Gastrocnemius medialis (tissue), 4 donors: ENCODE measurements around the gene NR6A1. TPM values are rescaled to one million over a fixed set of nuclear protein-coding genes. Genes with fewer than 3 reads are reported as not detected.

ENCODE experiments used
- ATAC-seq, 2 donors: fragments of 150-250 bp; one replicate each; pipeline ENCODE4 v1.9.1; 2016
- DNase-seq, 2 donors: peaks; one replicate each; pipeline ENCODE4 v3.0.0-alpha.2; 2019
- H3K27ac ChIP-seq, 4 donors: fragments of 200-600 bp; sonication (generic); 1 replicate in 1 of 4; 2 replicates in 3 of 4; pipeline ENCODE4 v1.5.1; 2016 to 2018; ENCODE audit warnings: mild to moderate bottlenecking in 2 of 4, moderate library complexity in 1 of 4
- H3K27me3 ChIP-seq, 3 donors: fragments of 200-600 bp; sonication (generic) in 2 of 3; 1 replicate in 1 of 3; 2 replicates in 2 of 3; pipeline versions ENCODE4 v1.5.1 to v1.6.0; 2016 to 2019; ENCODE audit warnings: mild to moderate bottlenecking in 1 of 3, moderate library complexity in 1 of 3
- H3K36me3 ChIP-seq, 2 donors: fragments of 200-600 bp; sonication (generic) in 1 of 2; one replicate each; pipeline ENCODE4 v1.5.1; 2017 to 2018
- H3K4me1 ChIP-seq, 2 donors: fragments of 200-600 bp; sonication (generic) in 1 of 2; one replicate each; pipeline ENCODE4 v1.5.1; 2016 to 2017; ENCODE audit warnings: mild to moderate bottlenecking in 2 of 2
- H3K4me3 ChIP-seq, 4 donors: fragments of 200-600 bp; sonication (generic) in 3 of 4; 1 replicate in 1 of 4; 2 replicates in 3 of 4; pipeline ENCODE4 v1.5.1; 2016 to 2019; ENCODE audit warnings: mild to moderate bottlenecking in 2 of 4
- H3K9me3 ChIP-seq, 3 donors: fragments of 200-600 bp; sonication (generic) in 2 of 3; 1 replicate in 1 of 3; 2 replicates in 2 of 3; pipeline ENCODE4 v1.5.1; 2016 to 2019
- POLR2A ChIP-seq, 2 donors: fragments of 450-650 bp; IDR thresholded peaks; one replicate each; pipeline ENCODE4 v1.6.1; 2017; ENCODE audit warnings: antibody characterized with exemption in 2 of 2, mild to moderate bottlenecking in 2 of 2, moderate library complexity in 2 of 2
- in situ Hi-C, 4 donors: fragments of 200-750 bp; cut with MboI; loops; one replicate each; pipeline versions ENCODE4 v1.15.0 to v1.8.0; 2017; ENCODE audit warnings: low sequenced_read_pairs in 4 of 4
- intact Hi-C: fragments of 100-400 bp; cut with DNase I; formaldehyde crosslinking; loops from one replicate; pipeline ENCODE4 v1.15.1; 2023; ENCODE audit warnings: low total_unique reads
- total RNA-seq, 4 donors: library from RNA; depleted of rRNA; stranded (reverse); fragments of >200 nt; gene quantifications; one replicate each; pipeline versions ENCODE4 v1.1.0 to v1.2.3, GENCODE V29; 2016
- TF ChIP-seq, protein P1 (sequence below), 5 experiments: fragments of 450-650 bp in 3 of 5; fragments of 200-600 bp in 2 of 5; sonication (generic) in 2 of 5; IDR thresholded peaks in 4 of 5; conservative IDR thresholded peaks in 1 of 5; 1 replicate in 4 of 5; 2 replicates in 1 of 5; pipeline ENCODE4 v1.5.1; 2016 to 2019; ENCODE audit warnings: antibody characterized with exemption in 5 of 5, mild to moderate bottlenecking in 3 of 5, moderate library complexity in 3 of 5

Gene NR6A1
- total RNA-seq, 4 donors from 2014 or later, result 0.58 to 5.6 (median 2.1) TPM

DNA sequence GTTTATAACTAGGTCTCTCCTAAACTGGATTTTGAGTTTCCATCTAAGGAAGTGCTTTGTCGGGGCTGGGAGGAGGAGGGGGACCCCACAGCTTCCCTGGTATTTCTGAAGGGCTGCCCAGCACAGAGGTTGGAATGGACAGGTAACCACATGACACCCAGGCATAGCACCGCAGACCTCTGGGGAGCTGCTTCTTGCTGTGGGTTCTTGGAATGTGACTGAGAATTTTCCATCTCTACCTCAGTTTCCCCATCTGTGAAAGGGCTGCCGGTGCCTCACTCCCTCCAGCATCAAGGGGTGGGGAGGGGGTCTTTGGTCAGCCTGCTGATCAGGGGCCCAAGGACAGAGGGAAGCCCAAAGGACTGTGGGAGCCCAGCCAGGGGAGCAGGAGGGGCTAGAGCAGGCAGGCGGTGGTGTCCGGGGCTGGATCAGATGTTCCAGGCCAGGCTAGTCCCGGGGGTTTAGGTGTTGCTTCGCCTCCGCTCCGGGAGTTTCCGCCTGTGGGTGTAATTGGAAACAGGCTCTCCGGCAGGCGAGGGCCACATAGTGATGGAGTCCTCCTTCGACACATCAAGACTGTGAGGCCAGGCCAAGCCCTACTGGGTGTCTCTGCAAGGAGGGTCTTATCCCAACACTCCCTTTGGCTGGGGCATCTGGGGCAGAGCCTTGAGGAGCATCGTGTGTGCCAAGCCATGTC, 9.1 kb upstream of the NR6A1 start:
- no peaks in the 10 kb centered on the region for H3K36me3 ChIP-seq
- H3K9me3 ChIP-seq, result no peaks in the 10 kb centered on the region
- H3K27me3 ChIP-seq, result no peaks in the 10 kb centered on the region
- no peak overlapping the region for H3K4me3 ChIP-seq
- in situ Hi-C loops, result no loop called here
- H3K4me1 ChIP-seq, result peaks cover 27 to 33% of the 10 kb centered on the region in 2 donors
- intact Hi-C loops, result no loop called here
- ATAC-seq (no peak), DNase-seq (peak in 1 of 2 donors; percentile 23)
- TF ChIP-seq, protein P1, sequence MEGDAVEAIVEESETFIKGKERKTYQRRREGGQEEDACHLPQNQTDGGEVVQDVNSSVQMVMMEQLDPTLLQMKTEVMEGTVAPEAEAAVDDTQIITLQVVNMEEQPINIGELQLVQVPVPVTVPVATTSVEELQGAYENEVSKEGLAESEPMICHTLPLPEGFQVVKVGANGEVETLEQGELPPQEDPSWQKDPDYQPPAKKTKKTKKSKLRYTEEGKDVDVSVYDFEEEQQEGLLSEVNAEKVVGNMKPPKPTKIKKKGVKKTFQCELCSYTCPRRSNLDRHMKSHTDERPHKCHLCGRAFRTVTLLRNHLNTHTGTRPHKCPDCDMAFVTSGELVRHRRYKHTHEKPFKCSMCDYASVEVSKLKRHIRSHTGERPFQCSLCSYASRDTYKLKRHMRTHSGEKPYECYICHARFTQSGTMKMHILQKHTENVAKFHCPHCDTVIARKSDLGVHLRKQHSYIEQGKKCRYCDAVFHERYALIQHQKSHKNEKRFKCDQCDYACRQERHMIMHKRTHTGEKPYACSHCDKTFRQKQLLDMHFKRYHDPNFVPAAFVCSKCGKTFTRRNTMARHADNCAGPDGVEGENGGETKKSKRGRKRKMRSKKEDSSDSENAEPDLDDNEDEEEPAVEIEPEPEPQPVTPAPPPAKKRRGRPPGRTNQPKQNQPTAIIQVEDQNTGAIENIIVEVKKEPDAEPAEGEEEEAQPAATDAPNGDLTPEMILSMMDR (IDR thresholded peaks at IDR 0.05 in 4 of 5, conservative IDR thresholded peaks at IDR 0.05 in 1 of 5), result no peak
- TF ChIP-seq POLR2A (IDR thresholded peaks at IDR 0.05), result no peak
- H3K27ac ChIP-seq, result peak overlapping the region; percentile 49 to 66 (median 54)

DNA sequence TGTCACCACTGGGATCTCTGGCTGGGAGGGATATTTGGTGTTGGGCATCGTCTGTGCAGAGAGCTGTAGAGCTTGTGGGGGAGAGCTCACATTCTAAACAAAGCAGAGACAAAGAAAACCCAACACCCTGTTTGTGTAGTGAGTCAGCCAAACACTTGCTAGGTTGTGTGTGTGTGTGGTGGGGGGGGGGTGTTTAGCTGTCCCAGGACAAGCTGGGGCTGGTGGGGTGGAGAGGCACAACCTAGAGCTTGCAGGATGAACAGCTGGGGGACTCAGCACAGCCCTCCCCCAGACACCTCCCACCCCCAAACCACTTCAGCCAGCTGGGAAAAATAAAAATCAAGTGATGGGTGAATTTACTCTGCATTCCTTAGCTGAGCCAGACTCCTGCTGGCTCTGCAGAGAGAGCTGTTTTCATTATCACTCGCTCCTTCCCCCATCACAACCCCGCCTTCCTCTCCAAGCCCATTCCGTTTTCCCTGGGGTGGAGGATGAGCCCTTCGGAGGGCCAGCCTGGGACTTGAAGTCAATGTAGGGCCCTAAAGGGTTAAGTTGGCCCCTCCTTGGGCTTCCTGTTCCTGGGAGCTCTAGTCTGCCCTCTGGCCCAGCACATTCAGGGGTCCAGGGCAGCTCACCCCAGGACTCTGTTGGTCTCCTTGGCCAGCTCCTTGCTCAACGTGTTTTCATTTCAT, 8.4 kb upstream of the NR6A1 start:
- Histone ChIP-seq H3K4me3 (no peak overlapping the region), H3K36me3 (no peaks in the 10 kb centered on the region), H3K27me3 (no peaks in the 10 kb centered on the region), H3K27ac (peak overlapping the region; percentile 49 to 66 (median 54)), H3K9me3 (no peaks in the 10 kb centered on the region), H3K4me1 (peaks cover 25 to 35% of the 10 kb centered on the region in 2 donors)
- intact Hi-C loops, result loop anchor here (10.0 kb wide), 1 partner anchor 465 kb away; the partner anchor contains the start of gene HSPA5
- no peak for ATAC-seq
- TF ChIP-seq POLR2A (IDR thresholded peaks at IDR 0.05), result no peak
- TF ChIP-seq, protein P1 (IDR thresholded peaks at IDR 0.05 in 4 of 5, conservative IDR thresholded peaks at IDR 0.05 in 1 of 5), result no peak
- in situ Hi-C loops, result no loop called here
- peak in 1 of 2 donors; percentile 20 for DNase-seq

DNA sequence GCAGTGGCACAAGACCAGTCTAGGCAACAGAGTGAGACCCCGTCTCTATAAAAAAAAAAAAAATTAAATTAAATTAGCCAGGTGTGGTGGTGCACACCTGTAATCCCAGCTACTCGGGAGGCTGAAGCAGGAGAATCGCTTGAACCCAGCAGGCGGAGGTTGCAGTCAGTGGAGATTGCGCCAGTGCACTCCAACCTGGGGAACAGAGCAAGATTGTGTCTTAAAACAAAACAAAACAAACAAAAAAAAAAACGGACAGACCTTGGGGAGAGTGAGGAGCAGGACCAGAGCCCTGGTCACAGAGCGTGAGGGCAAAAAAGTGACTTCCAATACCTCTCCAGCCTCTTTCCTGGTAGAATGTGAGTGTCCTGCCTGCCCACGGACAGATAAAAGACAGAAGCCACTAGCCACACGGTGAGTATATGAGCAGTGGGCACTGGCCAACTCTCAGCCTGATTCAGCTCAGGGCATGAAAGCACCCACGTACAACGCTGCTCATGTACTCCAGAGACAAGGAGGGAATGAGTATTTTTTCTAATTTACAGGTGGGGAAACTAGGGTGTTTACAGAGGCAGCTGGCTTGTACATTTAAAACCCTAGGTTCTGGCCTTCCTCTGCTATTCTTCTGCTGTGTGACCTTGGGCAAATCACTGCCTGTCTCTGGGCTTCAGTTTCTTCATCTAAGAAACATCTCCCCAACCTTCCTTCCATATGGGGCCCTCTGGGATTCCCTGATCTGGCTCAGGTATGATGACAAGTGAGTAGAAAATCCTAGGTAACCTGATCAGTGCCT, 7.7 kb upstream of the NR6A1 start:
- TF ChIP-seq, protein P1 (IDR thresholded peaks at IDR 0.05 in 4 of 5, conservative IDR thresholded peaks at IDR 0.05 in 1 of 5), result no peak
- no peak for TF ChIP-seq POLR2A (IDR thresholded peaks at IDR 0.05)
- peaks cover 17 to 28% of the 10 kb centered on the region in 2 donors for H3K4me1 ChIP-seq
- ATAC-seq (no peak), DNase-seq (peak in 1 of 2 donors; percentile 10)
- no peaks in the 10 kb centered on the region for H3K27me3 ChIP-seq
- H3K27ac ChIP-seq, result peak overlapping the region; percentile 49 to 66 (median 54)
- no peaks in the 10 kb centered on the region for H3K36me3 ChIP-seq
- in situ Hi-C loops (no loop called here), intact Hi-C loops (loop anchor here (10.0 kb wide), 1 partner anchor 466 kb away; the partner anchor contains the start of gene HSPA5)
- no peak overlapping the region for H3K4me3 ChIP-seq
- H3K9me3 ChIP-seq, result no peaks in the 10 kb centered on the region

DNA sequence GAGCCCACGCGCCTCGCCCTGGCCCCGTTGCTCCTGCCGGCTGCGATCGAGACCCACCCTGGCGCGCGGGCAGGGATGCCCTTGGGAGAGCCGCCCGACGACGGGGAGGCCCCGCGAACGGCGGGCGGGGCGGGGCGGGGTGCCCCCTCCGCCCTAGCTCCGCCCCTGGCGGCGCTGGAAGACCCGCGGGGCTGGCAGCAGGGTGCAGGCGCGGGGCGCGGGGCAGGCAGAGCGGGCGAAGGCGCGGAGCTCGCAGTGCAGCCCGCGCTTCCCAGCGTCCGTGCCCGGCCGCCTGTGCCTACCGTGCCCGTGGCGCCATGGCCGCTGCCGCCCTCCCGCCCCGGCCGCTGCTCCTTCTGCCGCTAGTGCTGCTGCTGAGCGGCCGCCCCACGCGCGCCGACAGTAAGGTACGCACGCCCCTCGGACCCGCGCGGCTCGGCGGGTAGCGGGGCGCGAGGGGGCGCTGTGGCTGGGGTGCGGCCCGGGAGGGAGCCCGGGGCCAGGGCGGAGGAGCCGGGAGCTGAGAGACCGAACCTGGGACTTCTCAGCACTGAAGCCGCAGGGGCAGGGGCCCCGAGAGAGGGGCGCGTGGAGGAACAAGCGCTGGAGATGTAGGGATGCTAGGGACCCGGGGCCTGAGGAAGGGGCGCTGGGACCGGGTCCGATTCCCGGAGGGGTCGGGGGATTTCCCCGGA, 6.0 kb upstream of the NR6A1 start, which contains the start of gene OLFML2A:
Gene OLFML2A (plus strand): TSS at position 180 of the 695 bp plus-strand sequence. CDS start 138 bp downstream, at position 318.
- Histone ChIP-seq H3K4me1 (peaks cover 19 to 28% of the 10 kb centered on the region in 2 donors), H3K27me3 (no peaks in the 10 kb centered on the region), H3K36me3 (no peaks in the 10 kb centered on the region), H3K4me3 (peak within 1 kb of the TSS; percentile 37 to 73 (median 52)), H3K27ac (peak within 1 kb of the TSS; percentile 23 to 53 (median 46)), H3K9me3 (no peaks in the 10 kb centered on the region)
- ATAC-seq (peak; percentile 12 to 28), DNase-seq (peak in 1 of 2 donors; percentile 20)
- TF ChIP-seq, protein P1 (IDR thresholded peaks at IDR 0.05 in 4 of 5, conservative IDR thresholded peaks at IDR 0.05 in 1 of 5), result peak in 4 of 5 experiments; percentile 29 to 50 (median 42)
- TF ChIP-seq POLR2A (IDR thresholded peaks at IDR 0.05), result peak; percentile 40 to 82
- in situ Hi-C loops, result no loop called here
- intact Hi-C loops, result loop anchor here (2.0 to 10.0 kb wide), 2 partner anchors 18 to 468 kb away; partner anchors contain the start of gene HSPA5
